GM12891 (cell line): ENCODE data around the gene PFKFB3.

ENCODE experiments used
- POLR2A ChIP-seq: IDR thresholded peaks from 2 replicates; pipeline ENCODE4 v1.6.1; 2011; ENCODE audit warnings: low read depth, low read length, control low read depth
- POLR2AphosphoS5 ChIP-seq: IDR thresholded peaks from 2 replicates; pipeline ENCODE4 v1.6.1; 2011; ENCODE audit warnings: low read depth, low read length, control low read depth
- POU2F2 ChIP-seq: IDR thresholded peaks from 2 replicates; pipeline ENCODE4 v1.6.1; 2011; ENCODE audit warnings: low read depth, mild to moderate bottlenecking, control low read depth, low read length, moderate library complexity
- SPI1 ChIP-seq: IDR thresholded peaks from 2 replicates; pipeline ENCODE4 v1.6.1; 2011; ENCODE audit warnings: low read depth, low read length, control low read depth
- TAF1 ChIP-seq: IDR thresholded peaks from 2 replicates; pipeline ENCODE4 v1.6.1; 2011; ENCODE audit warnings: low read depth, low read length, control low read depth

DNA sequence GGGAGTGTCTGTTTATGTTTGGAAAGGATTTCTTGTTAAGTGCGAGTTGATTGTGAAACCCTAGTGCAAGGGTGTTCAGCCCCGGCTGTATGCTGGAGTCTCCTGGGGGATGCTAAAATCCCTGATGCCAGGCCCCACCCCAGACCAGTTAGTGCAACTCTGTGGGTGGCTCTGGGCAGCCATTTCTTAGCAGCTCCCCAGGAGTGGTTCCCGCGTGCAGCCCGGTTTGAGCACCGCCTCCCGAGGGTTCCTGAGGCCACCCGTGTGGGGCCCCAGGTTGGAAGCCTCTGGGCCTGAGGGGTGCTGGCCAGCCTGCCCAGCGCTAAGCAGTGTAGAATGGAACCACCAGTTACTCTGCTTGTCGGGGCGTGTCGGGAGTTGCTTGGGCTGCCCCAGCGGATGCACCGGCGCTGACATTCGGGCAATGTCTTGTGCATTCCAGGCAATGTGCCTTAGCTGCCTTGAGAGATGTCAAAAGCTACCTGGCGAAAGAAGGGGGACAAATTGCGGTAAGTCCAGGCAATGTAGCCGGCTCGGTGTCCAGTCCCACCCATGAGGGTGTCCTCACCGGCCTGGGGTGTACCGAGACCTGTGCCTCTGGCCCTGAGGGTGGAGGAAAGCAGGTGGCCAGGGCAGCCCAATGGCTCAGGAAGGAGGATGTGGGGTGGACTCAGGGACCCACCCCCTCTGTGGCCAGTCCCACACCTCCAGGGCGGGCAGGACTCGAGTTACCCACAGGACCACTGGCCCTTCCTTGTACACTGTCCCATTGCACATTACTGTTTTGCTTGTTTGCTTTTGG, 13.2 kb downstream of the PFKFB3 start:
- TF ChIP-seq SPI1 (no peak), TAF1 (no peak), POLR2AphosphoS5 (no peak), POLR2A (no peak), POU2F2 (no peak)
